Measurements from ENCODE around the gene VWA8.

The VWA8 gene

DNA sequence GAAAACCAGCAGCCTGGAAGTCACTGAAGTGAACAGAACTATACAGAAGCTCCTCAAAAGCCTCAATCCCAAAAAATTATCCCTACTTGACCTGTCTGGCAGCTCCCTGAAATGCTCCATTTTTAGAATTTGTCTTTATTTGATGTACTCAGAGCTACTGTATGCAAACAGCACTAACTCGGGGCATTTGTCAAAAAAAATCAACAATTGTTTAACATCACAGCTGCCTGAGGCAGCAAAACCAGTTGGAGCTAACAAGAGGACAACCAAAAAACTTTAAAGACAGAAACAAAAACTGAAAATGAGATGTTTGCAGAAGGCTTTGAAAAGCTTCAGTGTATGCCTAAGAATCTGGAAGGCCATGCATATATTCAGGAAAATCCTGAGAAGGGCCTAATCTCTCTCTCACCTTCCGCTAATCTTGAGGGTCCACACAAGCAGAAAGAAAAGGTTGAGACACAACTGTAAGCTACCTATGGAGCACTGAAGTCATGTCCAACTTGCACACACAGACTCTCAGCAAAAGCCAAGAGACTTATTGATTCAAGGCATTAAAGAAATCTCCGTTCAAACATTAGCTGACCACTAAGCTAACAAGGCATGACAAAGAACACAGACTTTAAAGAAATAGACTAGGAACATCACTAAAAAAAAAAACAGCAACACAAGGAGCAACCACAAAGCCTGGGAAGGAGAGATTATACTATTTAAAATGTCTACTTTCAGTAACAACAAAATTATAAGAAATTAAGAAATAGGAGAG is 16.1 kb downstream of the VWA8 start:
- Histone ChIP-seq H3K27me3 (ENCODE audit: low read depth, low read length) (no peaks in the 10 kb centered on the region), H3K4me2 (ENCODE audit: low read length) (no peak overlapping the region), H2AFZ (ENCODE audit: low read depth, low read length) (no peak overlapping the region), H3K9ac (ENCODE audit: low read length) (no peak overlapping the region), H4K20me1 (ENCODE audit: insufficient read depth, low read length) (peaks cover 5% of the 10 kb centered on the region; the same call in 1 of the 2 replicates), H3K27ac (ENCODE audit: low read length) (no peak overlapping the region), H3K4me1 (ENCODE audit: low read length) (no peaks in the 10 kb centered on the region), H3K36me3 (replicated peaks; ENCODE audit: low read depth, low read length) (peaks cover 38% of the 10 kb centered on the region), H3K9me3 (ENCODE audit: insufficient read depth, low read length) (no peaks in the 10 kb centered on the region), H3K79me2 (ENCODE audit: low read length) (peaks cover 25% of the 10 kb centered on the region), H3K4me3 (ENCODE audit: low read length) (no peak overlapping the region)
- no peak for TF ChIP-seq EZH2phosphoT487 (IDR thresholded peaks at IDR 0.05; ENCODE audit: low read depth)
- TF ChIP-seq, protein P1, sequence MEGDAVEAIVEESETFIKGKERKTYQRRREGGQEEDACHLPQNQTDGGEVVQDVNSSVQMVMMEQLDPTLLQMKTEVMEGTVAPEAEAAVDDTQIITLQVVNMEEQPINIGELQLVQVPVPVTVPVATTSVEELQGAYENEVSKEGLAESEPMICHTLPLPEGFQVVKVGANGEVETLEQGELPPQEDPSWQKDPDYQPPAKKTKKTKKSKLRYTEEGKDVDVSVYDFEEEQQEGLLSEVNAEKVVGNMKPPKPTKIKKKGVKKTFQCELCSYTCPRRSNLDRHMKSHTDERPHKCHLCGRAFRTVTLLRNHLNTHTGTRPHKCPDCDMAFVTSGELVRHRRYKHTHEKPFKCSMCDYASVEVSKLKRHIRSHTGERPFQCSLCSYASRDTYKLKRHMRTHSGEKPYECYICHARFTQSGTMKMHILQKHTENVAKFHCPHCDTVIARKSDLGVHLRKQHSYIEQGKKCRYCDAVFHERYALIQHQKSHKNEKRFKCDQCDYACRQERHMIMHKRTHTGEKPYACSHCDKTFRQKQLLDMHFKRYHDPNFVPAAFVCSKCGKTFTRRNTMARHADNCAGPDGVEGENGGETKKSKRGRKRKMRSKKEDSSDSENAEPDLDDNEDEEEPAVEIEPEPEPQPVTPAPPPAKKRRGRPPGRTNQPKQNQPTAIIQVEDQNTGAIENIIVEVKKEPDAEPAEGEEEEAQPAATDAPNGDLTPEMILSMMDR (IDR thresholded peaks at IDR 0.05; ENCODE audit: low read depth, low read length), result no peak

DNA sequence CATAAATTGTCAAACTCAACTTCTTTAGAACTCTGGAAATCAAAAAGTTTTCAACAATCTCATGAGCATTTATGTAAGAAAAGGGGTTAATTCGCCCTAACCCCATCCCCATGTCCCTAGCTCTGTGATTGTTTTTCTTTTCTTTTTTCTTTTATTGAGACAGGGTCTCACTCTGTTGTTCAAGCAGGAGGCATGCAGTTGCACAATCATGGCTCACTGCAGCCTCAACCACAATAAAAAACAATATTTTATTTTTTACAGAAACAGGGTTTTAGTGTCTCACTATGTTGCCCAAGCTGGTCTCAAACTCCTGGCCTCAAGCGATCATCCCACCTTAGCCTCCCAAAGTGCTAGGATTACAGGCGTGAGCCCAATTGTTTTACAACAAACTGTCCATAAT is 16.7 kb downstream of the VWA8 start:
- Histone ChIP-seq H2AFZ (ENCODE audit: low read depth, low read length) (no peak overlapping the region), H3K4me2 (ENCODE audit: low read length) (no peak overlapping the region), H3K9me3 (ENCODE audit: insufficient read depth, low read length) (no peaks in the 10 kb centered on the region), H3K9ac (ENCODE audit: low read length) (no peak overlapping the region), H3K27ac (ENCODE audit: low read length) (no peak overlapping the region), H4K20me1 (ENCODE audit: insufficient read depth, low read length) (peaks cover 5% of the 10 kb centered on the region; the same call in 1 of the 2 replicates), H3K79me2 (ENCODE audit: low read length) (peaks cover 25% of the 10 kb centered on the region), H3K4me1 (ENCODE audit: low read length) (no peaks in the 10 kb centered on the region), H3K36me3 (replicated peaks; ENCODE audit: low read depth, low read length) (peaks cover 38% of the 10 kb centered on the region), H3K4me3 (ENCODE audit: low read length) (no peak overlapping the region), H3K27me3 (ENCODE audit: low read depth, low read length) (no peaks in the 10 kb centered on the region)
- TF ChIP-seq EZH2phosphoT487 (IDR thresholded peaks at IDR 0.05; ENCODE audit: low read depth), result no peak
- TF ChIP-seq, protein P1 (IDR thresholded peaks at IDR 0.05; ENCODE audit: low read depth, low read length), result no peak

- H3K4me3 ChIP-seq (ENCODE audit: low read length), result no peak overlapping the region
- H2AFZ ChIP-seq (ENCODE audit: low read depth, low read length), result no peak overlapping the region
- H3K79me2 ChIP-seq (ENCODE audit: low read length), result peaks cover 23% of the 10 kb centered on the region
- H4K20me1 ChIP-seq (ENCODE audit: insufficient read depth, low read length), result peaks cover 5% of the 10 kb centered on the region; the same call in 1 of the 2 replicates
- no peaks in the 10 kb centered on the region for H3K27me3 ChIP-seq (ENCODE audit: low read depth, low read length)
- no peaks in the 10 kb centered on the region for H3K9me3 ChIP-seq (ENCODE audit: insufficient read depth, low read length)
- no peak overlapping the region for H3K27ac ChIP-seq (ENCODE audit: low read length)
- TF ChIP-seq EZH2phosphoT487 (IDR thresholded peaks at IDR 0.05; ENCODE audit: low read depth), result no peak
- TF ChIP-seq, protein P1 (IDR thresholded peaks at IDR 0.05; ENCODE audit: low read depth, low read length), result peak; percentile 27
- H3K4me2 ChIP-seq (ENCODE audit: low read length), result no peak overlapping the region
- H3K4me1 ChIP-seq (ENCODE audit: low read length), result no peaks in the 10 kb centered on the region
- H3K9ac ChIP-seq (ENCODE audit: low read length), result no peak overlapping the region
- peaks cover 28% of the 10 kb centered on the region for H3K36me3 ChIP-seq (replicated peaks; ENCODE audit: low read depth, low read length)
Measured at GRCh38 chr13:41942462-41943094, 18.3 kb downstream of the VWA8 start.

DNA sequence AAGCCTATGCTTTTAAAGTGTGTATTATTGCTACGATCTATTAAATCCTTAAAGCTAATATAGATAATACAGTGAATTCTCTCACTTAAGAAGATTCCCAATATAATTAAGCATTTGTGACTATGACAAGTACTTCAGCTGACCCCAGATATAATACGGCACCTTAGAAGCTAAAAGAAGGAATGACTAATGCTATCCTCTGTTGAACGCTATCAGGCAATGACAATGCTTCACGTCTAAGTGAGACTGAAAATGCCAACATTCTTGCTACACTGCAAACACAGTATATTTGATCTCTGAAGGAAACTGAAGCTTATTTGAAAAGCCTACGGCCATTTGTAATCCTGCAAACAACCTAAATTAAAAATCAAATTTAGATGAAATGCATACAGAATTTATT is 19.7 kb downstream of the VWA8 start:
- H4K20me1 ChIP-seq (ENCODE audit: insufficient read depth, low read length), result peaks cover 5% of the 10 kb centered on the region; the same call in 1 of the 2 replicates
- H3K4me3 ChIP-seq (ENCODE audit: low read length), result no peak overlapping the region
- H3K4me2 ChIP-seq (ENCODE audit: low read length), result no peak overlapping the region
- H3K27ac ChIP-seq (ENCODE audit: low read length), result no peak overlapping the region
- H3K9ac ChIP-seq (ENCODE audit: low read length), result no peak overlapping the region
- no peaks in the 10 kb centered on the region for H3K27me3 ChIP-seq (ENCODE audit: low read depth, low read length)
- H3K4me1 ChIP-seq (ENCODE audit: low read length), result no peaks in the 10 kb centered on the region
- no peaks in the 10 kb centered on the region for H3K9me3 ChIP-seq (ENCODE audit: insufficient read depth, low read length)
- H3K79me2 ChIP-seq (ENCODE audit: low read length), result peaks cover 23% of the 10 kb centered on the region
- TF ChIP-seq, protein P1 (IDR thresholded peaks at IDR 0.05; ENCODE audit: low read depth, low read length), result no peak
- TF ChIP-seq EZH2phosphoT487 (IDR thresholded peaks at IDR 0.05; ENCODE audit: low read depth), result no peak
- peaks cover 15% of the 10 kb centered on the region for H3K36me3 ChIP-seq (replicated peaks; ENCODE audit: low read depth, low read length)
- no peak overlapping the region for H2AFZ ChIP-seq (ENCODE audit: low read depth, low read length)

All from OCI-LY3 (cell line).